Measurements from ENCODE around the gene NRG2. TPM values are rescaled to one million over a fixed set of nuclear protein-coding genes. Genes with fewer than 3 reads are reported as not detected.

NRG2 gene
- total RNA-seq, 1 donor from 2014 or later: 1.4 TPM

DNA sequence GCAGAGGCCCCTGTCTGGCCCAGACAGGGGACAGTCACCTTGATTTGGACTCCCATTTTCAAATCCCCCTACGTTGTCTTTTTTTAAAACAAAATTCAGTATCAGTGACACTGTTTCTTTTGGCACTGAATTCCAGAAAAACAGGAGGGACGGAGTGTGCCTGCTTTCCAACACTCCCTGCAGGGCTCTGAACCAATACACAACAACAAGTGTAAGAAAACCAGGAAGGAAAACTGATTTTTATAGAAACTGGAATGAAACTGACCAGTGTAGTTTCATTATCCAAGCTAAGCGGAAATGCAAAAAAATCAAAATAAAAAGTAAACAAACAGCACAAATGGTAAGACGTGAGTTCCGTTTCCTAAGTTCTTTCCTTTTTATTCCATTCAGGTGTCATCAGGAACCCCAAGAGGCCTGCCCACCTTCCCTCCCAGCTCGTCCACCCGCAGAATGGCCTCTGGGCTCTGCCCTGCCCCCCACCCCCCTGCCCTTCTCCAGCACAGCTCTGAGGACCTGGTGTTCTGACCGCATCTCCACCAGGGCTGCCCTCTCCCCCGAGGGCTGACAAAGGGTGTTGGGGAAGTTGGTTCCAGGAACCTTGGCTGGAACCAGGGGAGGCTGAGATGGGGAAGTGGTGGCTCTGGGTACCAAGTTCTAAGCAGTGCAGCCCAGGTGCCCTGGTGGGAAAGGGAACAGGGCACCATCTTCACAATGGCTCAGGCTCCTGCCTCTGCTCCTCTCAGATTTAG is 173.9 kb downstream of the NRG2 start:
- H3K36me3 Mint-ChIP-seq: no peaks in the 10 kb centered on the region
- DNase-seq (ENCODE audit: extremely low spot score, unreplicated experiment): no peak
- no peaks in the 10 kb centered on the region for H3K4me1 Mint-ChIP-seq (ENCODE audit: unreplicated experiment)
- TF ChIP-seq, protein P1, sequence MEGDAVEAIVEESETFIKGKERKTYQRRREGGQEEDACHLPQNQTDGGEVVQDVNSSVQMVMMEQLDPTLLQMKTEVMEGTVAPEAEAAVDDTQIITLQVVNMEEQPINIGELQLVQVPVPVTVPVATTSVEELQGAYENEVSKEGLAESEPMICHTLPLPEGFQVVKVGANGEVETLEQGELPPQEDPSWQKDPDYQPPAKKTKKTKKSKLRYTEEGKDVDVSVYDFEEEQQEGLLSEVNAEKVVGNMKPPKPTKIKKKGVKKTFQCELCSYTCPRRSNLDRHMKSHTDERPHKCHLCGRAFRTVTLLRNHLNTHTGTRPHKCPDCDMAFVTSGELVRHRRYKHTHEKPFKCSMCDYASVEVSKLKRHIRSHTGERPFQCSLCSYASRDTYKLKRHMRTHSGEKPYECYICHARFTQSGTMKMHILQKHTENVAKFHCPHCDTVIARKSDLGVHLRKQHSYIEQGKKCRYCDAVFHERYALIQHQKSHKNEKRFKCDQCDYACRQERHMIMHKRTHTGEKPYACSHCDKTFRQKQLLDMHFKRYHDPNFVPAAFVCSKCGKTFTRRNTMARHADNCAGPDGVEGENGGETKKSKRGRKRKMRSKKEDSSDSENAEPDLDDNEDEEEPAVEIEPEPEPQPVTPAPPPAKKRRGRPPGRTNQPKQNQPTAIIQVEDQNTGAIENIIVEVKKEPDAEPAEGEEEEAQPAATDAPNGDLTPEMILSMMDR (conservative IDR thresholded peaks at IDR 0.05): no peak
- no peak overlapping the region for H3K4me3 Mint-ChIP-seq
- H3K9me3 Mint-ChIP-seq: no peaks in the 10 kb centered on the region
- no peak overlapping the region for H3K27ac Mint-ChIP-seq
- peaks cover 48% of the 10 kb centered on the region for H3K27me3 Mint-ChIP-seq

DNA sequence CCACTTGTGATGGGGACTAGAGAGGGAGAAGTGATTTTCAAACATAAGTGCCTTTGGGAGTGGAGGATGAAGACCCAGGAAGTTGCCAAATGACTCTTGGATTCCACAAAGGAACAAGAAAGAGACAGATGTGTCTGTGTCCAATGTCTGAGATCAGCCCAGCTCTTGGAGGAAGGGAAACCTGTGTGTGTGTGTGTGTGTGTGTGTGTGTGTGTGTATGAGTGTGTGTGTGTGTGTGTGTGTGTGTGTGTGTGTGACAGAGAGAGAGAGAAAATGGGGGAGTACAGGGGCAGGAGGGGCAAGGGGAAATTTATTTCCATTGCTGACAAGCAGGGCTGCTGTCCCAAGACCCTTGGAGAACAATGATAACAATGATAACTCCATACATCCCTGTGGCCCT is 175.5 kb downstream of the NRG2 start:
- Mint-ChIP-seq H3K27me3 (peaks cover 39% of the 10 kb centered on the region), H3K9me3 (no peaks in the 10 kb centered on the region), H3K36me3 (no peaks in the 10 kb centered on the region)

DNA sequence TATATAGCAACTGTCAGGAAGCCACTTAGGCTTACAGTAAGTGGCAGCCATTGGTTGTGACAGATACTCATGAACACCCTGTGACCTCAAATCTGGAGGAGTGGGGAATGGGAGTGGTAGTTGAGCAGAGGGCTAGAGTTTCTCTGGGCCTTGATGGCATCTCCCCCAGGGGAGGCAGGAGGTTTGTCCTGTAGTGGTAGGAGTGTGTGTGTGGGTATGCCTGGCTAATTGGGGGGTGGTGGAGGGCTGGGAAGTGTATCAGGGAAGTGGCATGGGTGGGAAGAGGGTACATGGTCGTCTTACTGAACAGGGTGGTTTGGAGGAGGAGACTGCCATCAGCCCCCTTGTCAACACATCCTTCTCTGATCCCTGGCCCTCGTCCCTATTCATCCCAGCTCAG is 176.0 kb downstream of the NRG2 start:
- no peaks in the 10 kb centered on the region for H3K36me3 Mint-ChIP-seq
- no peak for DNase-seq (ENCODE audit: extremely low spot score, unreplicated experiment)
- peaks cover 39% of the 10 kb centered on the region for H3K27me3 Mint-ChIP-seq
- H3K27ac Mint-ChIP-seq: no peak overlapping the region
- TF ChIP-seq, protein P1 (conservative IDR thresholded peaks at IDR 0.05): no peak
- H3K4me1 Mint-ChIP-seq (ENCODE audit: unreplicated experiment): no peaks in the 10 kb centered on the region
- H3K9me3 Mint-ChIP-seq: no peaks in the 10 kb centered on the region
- no peak overlapping the region for H3K4me3 Mint-ChIP-seq

More for the DNA sequence above, 175.5 kb downstream of the NRG2 start:
- Mint-ChIP-seq H3K27ac (no peak overlapping the region), H3K4me1 (ENCODE audit: unreplicated experiment) (no peaks in the 10 kb centered on the region), H3K4me3 (no peak overlapping the region)
- DNase-seq (ENCODE audit: extremely low spot score, unreplicated experiment): no peak
- TF ChIP-seq, protein P1 (conservative IDR thresholded peaks at IDR 0.05): no peak

- H3K4me3 Mint-ChIP-seq: no peak overlapping the region
- peaks cover 40% of the 10 kb centered on the region for H3K27me3 Mint-ChIP-seq
- no peaks in the 10 kb centered on the region for H3K36me3 Mint-ChIP-seq
- no peak overlapping the region for H3K27ac Mint-ChIP-seq
- DNase-seq (ENCODE audit: extremely low spot score, unreplicated experiment): no peak
- TF ChIP-seq, protein P1 (conservative IDR thresholded peaks at IDR 0.05): no peak
- no peaks in the 10 kb centered on the region for H3K4me1 Mint-ChIP-seq (ENCODE audit: unreplicated experiment)
- H3K9me3 Mint-ChIP-seq: no peaks in the 10 kb centered on the region
Measured at GRCh38 chr5:139864716-139865483, 178.2 kb downstream of the NRG2 start.

GRCh38 chr5:139863855-139864558 is 179.1 kb downstream of the NRG2 start:
- no peak overlapping the region for H3K4me3 Mint-ChIP-seq
- TF ChIP-seq, protein P1 (conservative IDR thresholded peaks at IDR 0.05): peak; percentile 87
- no peaks in the 10 kb centered on the region for H3K4me1 Mint-ChIP-seq (ENCODE audit: unreplicated experiment)
- no peak for DNase-seq (ENCODE audit: extremely low spot score, unreplicated experiment)
- no peak overlapping the region for H3K27ac Mint-ChIP-seq
- H3K27me3 Mint-ChIP-seq: peaks cover 37% of the 10 kb centered on the region
- no peaks in the 10 kb centered on the region for H3K9me3 Mint-ChIP-seq
- H3K36me3 Mint-ChIP-seq: no peaks in the 10 kb centered on the region
